CD4-positive, alpha-beta T cell treated with Interleukin-4 for 1 hour (primary cell): ENCODE data around the gene HOXA4.

Source experiments
- DNase-seq, 2 donors: peaks; one replicate each; pipeline ENCODE4 v3.0.0-alpha.2; 2020 to 2022

Gene HOXA4

DNA sequence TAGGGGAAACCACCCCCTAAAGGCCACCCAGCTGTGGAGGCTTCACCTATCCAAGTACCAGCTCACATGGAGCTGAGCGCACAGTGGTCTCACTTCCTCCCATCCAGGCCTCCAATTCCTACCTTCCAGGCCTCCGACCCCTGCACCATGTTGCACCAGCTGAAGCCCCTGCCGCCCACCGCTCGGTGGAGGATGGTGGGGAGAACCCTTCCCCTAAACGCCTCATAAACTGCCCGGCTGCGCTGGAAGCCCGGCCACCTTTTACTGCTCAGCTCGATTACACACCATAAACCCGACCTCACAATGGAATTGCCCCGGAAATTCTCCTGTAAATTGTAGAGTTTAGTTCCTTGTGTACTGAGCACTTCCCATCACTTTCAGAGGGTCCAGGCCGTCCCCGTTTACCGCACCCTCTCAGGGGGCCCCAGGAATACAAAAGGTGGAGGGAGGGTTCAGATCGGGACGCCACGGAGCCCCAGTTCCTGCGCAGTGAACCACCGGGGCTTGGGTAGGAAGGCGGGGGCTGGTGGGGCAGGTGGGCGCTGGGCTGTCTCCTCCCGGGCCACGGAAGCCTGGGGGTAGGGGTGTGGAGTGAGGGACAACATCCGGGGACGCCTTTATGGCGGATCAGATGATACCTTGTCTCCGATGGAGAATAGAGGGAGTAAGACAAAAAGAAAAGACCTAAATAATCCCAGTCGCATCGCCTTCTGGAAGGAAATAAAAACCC is 27.3 kb upstream of the HOXA4 start:
- DNase-seq, result no peak

- DNase-seq, result no peak
Measured at GRCh38 chr7:27156916-27157701, 26.6 kb upstream of the HOXA4 start.

GRCh38 chr7:27156508-27156898 is 25.9 kb upstream of the HOXA4 start, which contains the start of gene HOXA7:
Gene HOXA7, minus strand, starts transcription at chr7:27156675. Its CDS starts 130 bp downstream, at chr7:27156545.
- DNase-seq, result no peak

- no peak for DNase-seq
Measured at GRCh38 chr7:27155816-27156507, 25.4 kb upstream of the HOXA4 start.

- no peak for DNase-seq
Measured at GRCh38 chr7:27154901-27155815, 24.6 kb upstream of the HOXA4 start.

DNA sequence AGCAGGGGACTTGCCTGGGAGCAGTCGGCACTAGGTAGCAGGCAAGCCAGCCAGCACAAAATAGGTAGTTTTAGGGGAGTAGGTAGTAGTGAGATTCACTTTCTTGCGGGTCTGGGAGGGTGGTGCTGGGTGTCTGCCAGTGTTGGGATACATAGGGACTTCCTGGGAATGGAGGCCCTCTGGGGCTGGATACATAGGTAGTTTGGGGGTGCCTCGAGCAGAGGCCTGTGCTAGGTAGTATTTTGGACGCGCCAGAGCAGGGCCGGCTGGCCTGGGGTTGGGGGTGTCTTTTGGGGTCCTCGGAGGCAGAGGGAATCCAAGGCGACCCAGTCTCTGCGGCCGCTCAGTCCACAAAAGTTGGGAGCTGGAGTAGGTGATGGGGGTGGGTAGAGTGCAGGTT is 23.8 kb upstream of the HOXA4 start:
- DNase-seq, result no peak

DNA sequence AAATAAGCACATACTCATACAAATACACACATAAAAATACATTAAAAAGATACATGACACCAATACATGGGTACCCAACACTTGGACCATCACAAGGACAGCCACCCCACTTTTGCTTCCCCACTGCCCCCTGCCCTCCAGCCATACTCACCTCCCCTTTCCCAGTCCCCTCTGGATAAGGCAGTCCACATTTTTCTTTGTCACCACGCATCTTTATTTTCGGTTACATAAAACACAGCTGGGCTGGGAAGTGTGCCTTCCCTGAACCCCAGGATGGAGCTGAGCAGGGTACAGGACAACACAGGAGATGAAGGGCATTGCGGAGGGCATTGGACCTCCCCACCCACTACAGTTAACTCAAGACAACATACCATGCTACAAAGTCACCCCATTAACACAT is 23.0 kb upstream of the HOXA4 start:
- DNase-seq, result no peak

DNA sequence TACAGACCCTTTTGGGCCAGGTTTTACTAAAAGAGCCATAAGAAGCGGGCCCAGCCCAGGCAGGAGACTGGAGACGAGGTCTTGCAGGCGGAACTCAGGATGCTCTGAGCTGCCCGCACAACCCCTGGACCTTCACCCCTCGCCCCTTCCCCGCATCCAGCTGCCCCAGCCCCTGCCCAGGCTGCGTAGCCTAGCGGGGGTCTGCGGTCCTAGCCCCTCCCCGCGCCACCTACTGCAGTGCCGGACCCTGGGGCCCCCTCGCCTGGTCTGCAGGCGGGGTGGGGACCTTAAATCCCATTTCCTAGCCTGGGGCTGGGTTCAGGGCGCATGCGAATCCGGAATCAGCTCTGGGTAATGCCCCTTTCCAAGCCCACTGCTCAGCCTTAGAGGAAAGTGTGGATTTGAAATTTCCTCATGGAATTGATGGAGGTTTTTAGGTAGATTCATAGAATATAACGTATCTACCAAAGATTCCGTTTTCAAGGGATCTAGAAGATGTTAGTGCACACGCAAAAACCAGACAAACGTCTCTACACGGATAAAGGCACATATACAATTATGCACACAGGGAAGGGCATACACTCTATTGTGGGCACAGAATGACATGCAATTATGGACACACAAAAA is 22.4 kb upstream of the HOXA4 start:
- DNase-seq, result no peak

DNA sequence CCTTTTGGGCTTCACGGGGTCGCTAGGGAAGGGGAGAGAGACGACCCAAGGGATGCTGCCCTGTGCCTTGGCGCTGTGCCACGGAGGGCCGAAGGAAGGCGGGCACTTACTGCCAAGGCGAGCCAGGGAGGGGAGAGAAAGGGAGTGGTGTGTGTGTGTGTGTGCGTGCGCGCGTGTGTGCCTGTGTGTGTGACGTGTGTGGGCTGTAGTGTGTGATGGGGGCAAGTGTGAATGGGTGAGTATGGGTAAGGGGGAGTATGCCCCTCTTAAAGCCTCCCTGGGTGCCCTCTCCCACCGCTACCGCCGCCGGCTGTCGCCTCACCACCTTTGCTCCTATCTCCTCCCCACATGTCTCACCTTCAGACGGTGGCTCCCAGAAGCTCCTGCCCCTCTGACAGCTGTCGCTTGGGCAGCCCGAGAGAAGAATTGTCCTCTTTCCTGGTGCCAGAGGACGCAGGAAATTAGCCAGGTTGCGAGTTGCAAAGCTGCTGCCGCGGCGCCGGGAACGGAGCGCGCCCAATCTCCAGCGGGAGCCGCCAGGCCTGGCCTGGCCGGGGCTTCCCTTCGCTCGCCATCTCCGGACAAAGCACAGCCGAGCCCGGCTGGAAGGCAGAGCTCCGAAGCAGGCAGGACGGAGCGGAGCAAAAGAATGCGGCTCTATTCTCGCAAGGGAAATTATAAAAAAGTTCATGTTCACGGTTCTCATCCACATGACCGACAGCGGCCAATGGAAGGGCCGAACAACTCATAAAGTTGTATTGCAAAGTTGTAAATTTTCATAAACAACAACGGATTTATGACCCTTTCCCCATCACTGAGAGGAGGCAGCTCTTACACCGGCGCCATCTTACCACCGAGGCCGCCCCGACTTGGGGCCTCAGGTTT is 21.6 kb upstream of the HOXA4 start, which contains the start of gene HOXA3:
Gene HOXA3 (minus strand): TSS at position 653 of the 885 bp plus-strand sequence. CDS start 41,943 bp downstream, outside the sequence.
- DNase-seq, result no peak

GRCh38 chr7:27151341-27151930 is 20.9 kb upstream of the HOXA4 start:
- DNase-seq, result no peak

DNA sequence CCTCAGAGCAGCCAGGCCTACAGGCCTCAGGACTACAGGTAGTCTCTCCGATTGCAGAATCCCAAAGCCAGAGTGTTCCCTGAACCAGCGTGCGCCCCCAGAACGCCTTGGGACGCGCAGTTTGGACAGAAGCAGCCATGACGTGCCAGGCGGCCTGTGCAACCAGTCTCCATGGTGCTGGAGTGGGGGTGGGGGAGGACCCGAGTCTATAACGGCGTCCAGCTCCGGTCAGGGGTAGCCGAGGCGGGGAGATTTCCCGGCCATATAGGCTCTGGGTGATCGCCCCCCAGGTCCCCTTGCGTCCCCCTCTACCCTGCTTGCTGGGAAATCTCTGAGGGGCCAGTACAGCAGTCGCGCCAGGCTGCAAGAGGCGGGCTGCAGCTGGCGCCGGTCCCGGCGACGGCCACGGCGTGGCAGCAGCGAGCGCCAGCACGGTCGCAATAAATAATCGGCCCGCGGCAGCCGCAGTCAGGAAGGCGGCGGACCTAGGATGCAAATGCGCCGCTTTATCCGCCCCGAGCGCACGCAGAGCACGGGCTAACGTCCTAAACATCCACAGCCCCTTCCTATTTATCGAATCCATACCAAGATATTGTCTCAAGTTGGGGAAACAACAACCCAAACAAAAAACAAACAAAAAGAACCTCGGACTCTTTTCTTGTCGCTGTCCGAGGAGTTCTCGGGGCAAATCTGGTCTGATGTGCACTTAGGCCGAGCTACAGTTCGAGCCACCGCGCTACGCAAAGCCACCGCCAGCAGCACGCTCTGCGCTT is 20.2 kb upstream of the HOXA4 start:
- DNase-seq, result peak; percentile 62 to 68

DNA sequence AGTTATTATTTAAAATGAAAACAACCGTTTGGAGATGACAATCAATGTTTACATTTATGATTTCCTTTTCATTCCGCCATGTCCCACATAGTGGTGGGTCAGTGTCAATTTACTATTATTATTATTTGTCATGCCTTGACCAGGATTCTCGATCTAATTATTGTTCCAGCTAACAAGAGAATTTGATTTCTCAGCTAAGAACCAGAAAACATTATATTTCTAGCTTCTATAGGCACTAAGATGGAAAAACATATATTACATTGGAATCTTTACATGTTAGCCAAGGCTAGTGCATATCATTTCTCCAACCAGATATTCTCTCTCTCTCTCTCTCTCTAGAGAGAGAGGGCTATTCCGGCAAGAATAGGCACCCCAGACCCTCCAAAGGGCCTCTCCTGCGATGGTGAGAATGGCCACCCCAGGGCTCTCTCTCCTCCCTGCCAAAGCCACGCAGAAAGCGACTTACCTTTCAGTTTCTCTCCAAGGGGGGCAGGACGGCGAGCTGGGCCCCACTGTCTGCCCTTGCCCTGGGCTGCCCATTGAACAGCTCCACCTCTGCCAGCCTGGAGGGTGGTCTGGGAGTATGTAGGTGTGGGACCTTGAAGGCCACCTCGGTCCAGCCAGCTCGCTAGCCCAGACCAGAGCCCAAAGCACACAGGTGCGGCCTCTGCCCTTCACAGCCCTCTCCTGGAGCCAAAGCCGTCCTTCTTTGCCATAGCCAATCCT is 19.4 kb upstream of the HOXA4 start:
- DNase-seq, result no peak

DNA sequence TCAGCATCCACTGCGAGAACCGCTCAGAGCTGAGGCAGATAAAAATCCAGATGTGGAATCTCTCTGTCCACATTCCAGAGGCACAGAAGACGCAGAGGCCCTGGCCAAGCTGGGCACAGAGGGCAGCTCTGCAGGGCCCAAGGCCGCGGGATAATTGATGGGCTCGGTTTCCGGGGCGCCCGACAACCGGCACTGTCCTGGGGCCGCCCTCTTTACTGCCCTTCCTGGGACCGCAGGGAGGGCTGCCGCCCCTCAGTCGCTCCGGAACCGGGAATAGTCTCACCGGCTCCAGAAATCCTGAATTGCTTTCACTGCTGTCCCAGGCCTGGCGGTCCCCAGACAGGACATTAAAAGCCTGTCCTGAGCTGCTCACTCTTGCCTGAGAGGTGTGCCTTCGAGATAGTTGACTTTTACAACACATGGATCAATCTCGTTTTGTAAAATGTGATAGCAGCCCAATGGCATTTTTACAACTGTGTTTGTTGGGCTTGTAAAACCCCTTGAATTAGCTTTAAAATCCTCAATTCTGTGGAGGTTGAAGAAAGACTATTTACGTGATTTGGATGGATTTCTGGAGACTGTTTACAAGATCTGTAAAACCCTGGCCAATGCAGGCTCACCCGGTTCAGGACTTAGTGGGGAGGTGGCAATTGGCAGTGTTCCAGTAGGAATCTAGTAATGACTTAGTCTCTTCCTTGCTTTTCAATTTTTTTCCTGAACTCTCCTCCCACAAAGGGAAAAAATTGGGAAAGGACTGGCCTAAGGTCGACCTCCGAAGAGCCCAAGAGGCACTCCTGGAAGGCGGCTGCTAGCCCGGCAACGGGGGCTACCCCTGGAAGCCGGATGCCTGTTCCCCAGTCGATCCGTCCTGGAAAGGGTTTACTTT is 18.4 kb upstream of the HOXA4 start:
- DNase-seq, result no peak

- DNase-seq, result no peak
Measured at GRCh38 chr7:27148031-27148755, 17.6 kb upstream of the HOXA4 start.

GRCh38 chr7:27147199-27148030 is 16.9 kb upstream of the HOXA4 start, which contains the start of gene HOXA6:
Gene HOXA6, minus strand, starts transcription at chr7:27147774. Its CDS starts 25 bp downstream, at chr7:27147749.
- DNase-seq, result no peak
